Measurements from ENCODE around the gene CORIN. TPM values are rescaled to one million over a fixed set of nuclear protein-coding genes. Genes with fewer than 3 reads are reported as not detected.
"Not testable (repeated sequence)": the region's sequence is repeated elsewhere in the genome, so short reads cannot be mapped to it uniquely, and the experiment has no call there.

The CORIN gene
- total RNA-seq, 4 donors from 2014 or later, result 1.2 to 6.1 (median 2.5) TPM

GRCh38 chr4:47551682-47552081 lies 286.2 kb downstream of the CORIN start:
- no peak overlapping the region for H3K4me3 ChIP-seq
- H3K27ac ChIP-seq, result no peak overlapping the region
- no peak for DNase-seq (ENCODE audit: low spot score in 2 of 2)
- H3K4me1 ChIP-seq, result no peaks in the 10 kb centered on the region
- no peaks in the 10 kb centered on the region for H3K27me3 ChIP-seq
- no peak for TF ChIP-seq POLR2A (IDR thresholded peaks at IDR 0.05)
- TF ChIP-seq EP300 (IDR thresholded peaks at IDR 0.05), result no peak
- TF ChIP-seq CTCF (IDR thresholded peaks at IDR 0.05), result no peak
- TF ChIP-seq POLR2AphosphoS5 (IDR thresholded peaks at IDR 0.05), result no peak
- H3K36me3 ChIP-seq, result peaks cover 49% of the 10 kb centered on the region
- no peaks in the 10 kb centered on the region for H3K9me3 ChIP-seq

- no peak for DNase-seq (ENCODE audit: low spot score in 2 of 2)
- Histone ChIP-seq H3K9me3 (no peaks in the 10 kb centered on the region), H3K36me3 (peaks cover 56% of the 10 kb centered on the region), H3K4me3 (no peak overlapping the region), H3K27ac (no peak overlapping the region), H3K4me1 (no peaks in the 10 kb centered on the region), H3K27me3 (no peaks in the 10 kb centered on the region)
- 93% methylated on average over 7 of the region's 7 CpGs for WGBS
- TF ChIP-seq POLR2AphosphoS5 (IDR thresholded peaks at IDR 0.05) (no peak), POLR2A (IDR thresholded peaks at IDR 0.05) (no peak), EP300 (IDR thresholded peaks at IDR 0.05) (no peak), CTCF (IDR thresholded peaks at IDR 0.05) (no peak)
Observed at GRCh38 chr4:47550899-47551548, 286.8 kb downstream of the CORIN start.

DNA sequence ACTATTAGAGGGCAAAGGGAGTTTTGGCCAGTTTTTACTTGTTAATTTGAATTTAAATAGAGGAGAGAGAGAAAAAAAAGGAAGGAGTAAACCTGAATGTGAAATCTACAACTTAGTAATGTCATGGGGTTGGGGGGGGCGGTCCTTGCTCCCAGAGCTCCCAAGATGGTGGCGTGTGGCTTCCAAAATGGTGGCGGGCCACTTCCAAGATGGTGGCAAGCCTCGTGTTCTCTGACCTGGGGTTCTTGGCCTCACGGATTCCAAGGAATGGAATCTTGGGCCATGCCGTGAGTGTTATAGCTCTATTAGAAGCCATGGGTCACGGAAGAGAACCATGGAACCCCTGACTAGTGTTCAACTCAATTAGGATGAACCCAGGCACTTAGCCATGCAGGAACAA lies 287.5 kb downstream of the CORIN start:
- H3K27ac ChIP-seq; H3K4me1 ChIP-seq; DNase-seq (ENCODE audit: low spot score in 2 of 2); H3K9me3 ChIP-seq; H3K27me3 ChIP-seq; H3K4me3 ChIP-seq: not testable (repeated sequence)
- 92% methylated on average over 7 of the region's 7 CpGs for WGBS
- peaks cover 58% of the 10 kb centered on the region for H3K36me3 ChIP-seq

Other genes with a start within 250 kb of the CORIN start
- 10 to 100 TPM; 10.8 to 21.6 (median 16.3) TPM for gene NFXL1, start 76.5 kb upstream of the CORIN start, total RNA-seq
- 10 to 100 TPM in 1 of 4 donors, 1 to 10 TPM in 3; 1.7 to 12.5 (median 5.5) TPM for gene CNGA1, start 178.6 kb upstream of the CORIN start, total RNA-seq
- gene NIPAL1, start 178.7 kb upstream of the CORIN start, total RNA-seq, result 10 to 100 TPM; 19.2 to 55.6 (median 27.2) TPM

Measured in suprapubic skin (tissue), 4 donors.